T-helper 9 cell (primary cell): ENCODE measurements around the gene OR7A5.
"Not testable (repeated sequence)": the region's sequence is repeated elsewhere in the genome, so short reads cannot be mapped to it uniquely, and the experiment has no call there.

Source experiments
- DNase-seq: peaks from one replicate; pipeline ENCODE4 v3.0.0-alpha.2; 2020

The OR7A5 gene

DNA sequence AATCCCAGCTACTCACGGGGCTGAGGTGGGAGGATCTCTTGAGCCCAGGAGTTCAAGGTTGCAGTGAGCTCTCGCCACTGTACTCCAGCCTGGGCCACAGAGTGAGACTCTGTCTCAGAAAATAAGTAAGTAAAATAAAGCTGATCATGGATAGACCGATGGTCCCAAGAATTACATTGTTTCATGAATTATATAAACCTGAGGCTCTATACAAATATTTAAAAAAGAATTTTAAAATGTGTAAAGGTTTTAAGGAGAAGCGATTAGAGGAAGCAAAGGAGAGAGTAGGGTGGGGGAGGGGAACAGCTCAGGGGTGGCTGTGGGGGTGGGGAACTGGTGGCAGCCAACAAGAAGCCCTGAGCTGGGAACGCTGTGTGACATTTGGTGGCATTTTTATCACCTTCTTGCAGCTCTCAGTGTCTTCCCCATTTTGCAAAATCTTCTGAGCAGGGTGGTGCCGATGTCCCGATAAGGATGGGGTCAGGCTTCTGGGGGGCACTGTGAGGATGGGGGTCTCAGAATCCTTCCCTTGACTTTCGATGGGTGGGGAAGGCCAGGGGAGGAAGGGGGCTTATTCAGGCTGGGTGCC, 51.5 kb downstream of the OR7A5 start:
- not testable (repeated sequence) for DNase-seq

- no peak for DNase-seq
Observed at GRCh38 chr19:14782626-14783409, 52.2 kb downstream of the OR7A5 start.

- DNase-seq, result not testable (repeated sequence)
Observed at GRCh38 chr19:14781713-14782536, 53.1 kb downstream of the OR7A5 start.

DNA sequence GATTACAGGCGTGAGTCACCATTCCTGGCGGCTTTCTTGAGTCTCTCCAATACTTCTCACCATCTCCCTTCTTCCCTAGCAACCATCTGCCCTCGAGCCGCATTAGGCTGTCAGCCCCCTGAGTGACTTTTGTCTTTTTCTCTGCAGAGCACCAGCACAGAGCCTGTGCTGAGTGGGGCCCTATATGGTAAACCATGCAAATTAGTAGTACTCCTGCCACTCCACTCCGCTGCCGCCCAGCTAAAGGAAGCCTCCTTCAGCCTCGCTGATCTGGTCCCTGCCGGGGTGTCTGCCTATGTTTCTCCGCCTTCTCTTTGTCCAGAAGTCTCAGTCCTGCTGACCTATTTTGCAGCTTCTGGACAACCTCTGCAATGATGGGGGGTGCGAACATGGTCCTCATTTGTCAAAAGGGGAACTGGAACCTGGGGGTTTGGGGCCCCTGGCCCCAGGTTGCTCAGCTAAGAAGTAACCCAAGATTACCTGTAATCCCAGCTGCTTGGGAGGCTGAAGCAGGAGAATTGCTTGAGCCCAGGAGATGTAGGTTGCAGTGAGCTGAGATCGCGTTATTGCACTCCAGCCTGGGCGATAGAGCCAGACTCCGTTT, 54.3 kb downstream of the OR7A5 start:
- not testable (repeated sequence) for DNase-seq

- DNase-seq, result no peak
Observed at GRCh38 chr19:14779151-14779550, 55.8 kb downstream of the OR7A5 start.

- DNase-seq, result not testable (repeated sequence)
Observed at GRCh38 chr19:14778110-14778845, 56.7 kb downstream of the OR7A5 start, which contains the start of gene ADGRE2. Gene ADGRE2, minus strand, starts transcription at chr19:14778560. Its CDS starts 1,804 bp downstream, at chr19:14776756.

- not testable (repeated sequence) for DNase-seq
Observed at GRCh38 chr19:14777645-14778044, 57.3 kb downstream of the OR7A5 start.
